SU-DHL-6 (cell line): Measurements from ENCODE around the gene NANP.
"Not testable (repeated sequence)": the region's sequence is repeated elsewhere in the genome, so short reads cannot be mapped to it uniquely, and the experiment has no call there.

Experiments used
- H2AFZ ChIP-seq: fragments of 200-600 bp; sonication (generic); 2 replicates; pipeline ENCODE4 v1.6.1; 2014; ENCODE audit warnings: low read depth, mild to moderate bottlenecking, moderate library complexity, mixed read lengths, antibody characterized with exemption, low read length; ENCODE audit not compliant: severe bottlenecking
- H3F3A ChIP-seq: fragments of 200-600 bp; shearing (Covaris generic); 2 replicates; pipeline ENCODE4 v1.6.0; 2016; ENCODE audit warnings: antibody characterized with exemption, mild to moderate bottlenecking; ENCODE audit not compliant: insufficient read depth
- H3K27ac ChIP-seq: fragments of 200-600 bp; sonication (generic); 2 replicates; pipeline ENCODE4 v1.5.1; 2016; ENCODE audit warnings: low read depth, mild to moderate bottlenecking, low read length, moderate library complexity, mixed read lengths
- H3K27me3 ChIP-seq: fragments of 200-600 bp; sonication (generic), shearing (Covaris generic); 2 replicates; pipeline ENCODE4 v1.6.0; 2014; ENCODE audit warnings: mild to moderate bottlenecking, low read length
- H3K36me3 ChIP-seq: fragments of 200-600 bp; sonication (generic); 2 replicates; pipeline ENCODE4 v1.6.1; 2014; ENCODE audit warnings: mild to moderate bottlenecking, low read length, mixed read lengths
- H3K4me2 ChIP-seq: fragments of 300-600, 200-600 bp; shearing (Covaris generic), sonication (generic); 2 replicates; pipeline ENCODE4 v1.6.0; 2014; ENCODE audit warnings: low read length, low read depth, mild to moderate bottlenecking; ENCODE audit not compliant: poor library complexity, severe bottlenecking
- H3K4me3 ChIP-seq: fragments of 200-600 bp; sonication (generic); 2 replicates; pipeline ENCODE4 v1.5.1; 2014; ENCODE audit warnings: antibody characterized with exemption, low read length, mild to moderate bottlenecking, mixed read lengths; ENCODE audit not compliant: insufficient read depth, poor library complexity, severe bottlenecking
- H3K79me2 ChIP-seq: fragments of 200-600 bp; sonication (generic); 2 replicates; pipeline ENCODE4 v1.6.1; 2014; ENCODE audit warnings: mild to moderate bottlenecking, low read length, moderate library complexity; ENCODE audit not compliant: insufficient read depth
- H3K9ac ChIP-seq: fragments of 200-600 bp; sonication (generic); 2 replicates; pipeline ENCODE4 v1.7.0; 2014; ENCODE audit warnings: mild to moderate bottlenecking, low read length
- H3K9me2 ChIP-seq: fragments of 200-600 bp; sonication (generic); replicated peaks from 2 replicates; pipeline ENCODE4 v1.6.1; 2014; ENCODE audit warnings: low read length; ENCODE audit not compliant: insufficient read depth
- H3K9me3 ChIP-seq: fragments of 200-600 bp; sonication (generic); 2 replicates; pipeline ENCODE4 v1.6.1; 2014; ENCODE audit warnings: low read length, mixed read lengths; ENCODE audit not compliant: insufficient read depth
- H4K20me1 ChIP-seq: fragments of 200-600 bp; sonication (generic); 2 replicates; pipeline ENCODE4 v1.6.1; 2014; ENCODE audit warnings: low read depth, mild to moderate bottlenecking, antibody characterized with exemption, low read length, moderate library complexity, mixed read lengths
- CTCF ChIP-seq: fragments of 200-600 bp; sonication (generic); IDR thresholded peaks from one replicate; pipeline ENCODE4 v1.5.1; 2017; ENCODE audit warnings: antibody characterized with exemption, mild to moderate bottlenecking, low read length, moderate library complexity; ENCODE audit not compliant: insufficient read depth, poor library complexity, severe bottlenecking
- EZH2phosphoT487 ChIP-seq: fragments of 200-600 bp; sonication (generic), shearing (Covaris generic); conservative IDR thresholded peaks from 2 replicates; pipeline ENCODE4 v1.6.1; 2018; ENCODE audit warnings: mild to moderate bottlenecking, antibody characterized with exemption, low read length, moderate library complexity, mixed read lengths

Gene NANP

GRCh38 chr20:25606094-25606695, 17.6 kb downstream of the NANP start:
- no peak overlapping the region for H3K4me2 ChIP-seq
- H3K27me3 ChIP-seq: no peaks in the 10 kb centered on the region
- no peak overlapping the region for H2AFZ ChIP-seq
- no peaks in the 10 kb centered on the region for H3K9me2 ChIP-seq
- no peak for TF ChIP-seq CTCF
- TF ChIP-seq EZH2phosphoT487: no peak
- H3K9ac ChIP-seq: no peak overlapping the region
- no peak overlapping the region for H3K4me3 ChIP-seq
- H3K36me3 ChIP-seq: no peaks in the 10 kb centered on the region
- H3K9me3 ChIP-seq: no peaks in the 10 kb centered on the region
- H3K79me2 ChIP-seq: no peaks in the 10 kb centered on the region
- H3F3A ChIP-seq: no peaks in the 10 kb centered on the region
- H3K27ac ChIP-seq: no peak overlapping the region
- no peaks in the 10 kb centered on the region for H4K20me1 ChIP-seq

GRCh38 chr20:25605148-25605547, 18.7 kb downstream of the NANP start:
- Histone ChIP-seq H3K4me2 (no peak overlapping the region), H3K4me3 (no peak overlapping the region), H3K9me3 (no peaks in the 10 kb centered on the region), H3K9me2 (no peaks in the 10 kb centered on the region), H4K20me1 (no peaks in the 10 kb centered on the region), H3K27ac (no peak overlapping the region), H3K79me2 (no peaks in the 10 kb centered on the region), H2AFZ (no peak overlapping the region), H3F3A (no peaks in the 10 kb centered on the region), H3K36me3 (no peaks in the 10 kb centered on the region), H3K27me3 (no peaks in the 10 kb centered on the region), H3K9ac (no peak overlapping the region)
- TF ChIP-seq CTCF (no peak), EZH2phosphoT487 (no peak)

GRCh38 chr20:25604611-25605010, 19.2 kb downstream of the NANP start:
- Histone ChIP-seq H3K27ac (no peak overlapping the region), H3K36me3 (no peaks in the 10 kb centered on the region), H3F3A (no peaks in the 10 kb centered on the region), H2AFZ (no peak overlapping the region), H3K27me3 (no peaks in the 10 kb centered on the region), H3K4me3 (no peak overlapping the region), H3K9ac (no peak overlapping the region), H4K20me1 (no peaks in the 10 kb centered on the region), H3K9me3 (no peaks in the 10 kb centered on the region), H3K9me2 (no peaks in the 10 kb centered on the region), H3K79me2 (no peaks in the 10 kb centered on the region), H3K4me2 (no peak overlapping the region)
- TF ChIP-seq EZH2phosphoT487 (no peak), CTCF (no peak)

DNA sequence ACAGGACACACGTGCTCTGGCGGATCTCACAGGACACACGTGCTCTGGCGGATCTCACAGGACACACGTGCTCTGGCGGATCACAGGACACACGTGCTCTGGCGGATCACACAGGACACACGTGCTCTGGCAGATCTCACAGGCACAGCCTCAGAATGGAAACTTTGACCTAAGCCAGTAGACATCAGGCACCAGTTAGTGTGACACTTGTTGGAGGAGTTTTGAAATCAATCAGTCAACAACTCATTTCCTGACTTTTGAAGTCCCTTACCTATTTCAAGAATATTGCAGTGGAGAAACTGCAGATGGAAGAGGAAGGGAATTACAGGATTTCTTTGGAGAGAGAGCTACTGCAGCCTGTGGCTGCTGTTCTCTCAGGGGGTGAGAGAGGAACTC, 20.9 kb downstream of the NANP start:
- H3K9ac ChIP-seq, H2AFZ ChIP-seq, H3K36me3 ChIP-seq, H3K4me2 ChIP-seq, H3F3A ChIP-seq, H3K79me2 ChIP-seq, H4K20me1 ChIP-seq, H3K9me2 ChIP-seq, H3K4me3 ChIP-seq, H3K27ac ChIP-seq, H3K9me3 ChIP-seq, H3K27me3 ChIP-seq: not testable (repeated sequence)

- H3K79me2 ChIP-seq, H3K4me2 ChIP-seq, H3K36me3 ChIP-seq, H3F3A ChIP-seq, H2AFZ ChIP-seq, H3K9ac ChIP-seq, H3K4me3 ChIP-seq, H3K9me2 ChIP-seq, H3K27me3 ChIP-seq, H4K20me1 ChIP-seq, H3K9me3 ChIP-seq, H3K27ac ChIP-seq: not testable (repeated sequence)
Observed at GRCh38 chr20:25602191-25602913, 21.5 kb downstream of the NANP start.
